Erythroblast (primary cell): ENCODE data around the gene PARP14.

ENCODE experiments used
- GATA1 ChIP-seq: IDR thresholded peaks from 2 replicates; pipeline ENCODE4 v1.6.1; 2011; ENCODE audit warnings: low read depth, mild to moderate bottlenecking, control low read depth, low read length, moderate library complexity
- POLR2A ChIP-seq: IDR thresholded peaks from 2 replicates; pipeline ENCODE4 v1.6.1; 2011; ENCODE audit warnings: mild to moderate bottlenecking, low read length

DNA sequence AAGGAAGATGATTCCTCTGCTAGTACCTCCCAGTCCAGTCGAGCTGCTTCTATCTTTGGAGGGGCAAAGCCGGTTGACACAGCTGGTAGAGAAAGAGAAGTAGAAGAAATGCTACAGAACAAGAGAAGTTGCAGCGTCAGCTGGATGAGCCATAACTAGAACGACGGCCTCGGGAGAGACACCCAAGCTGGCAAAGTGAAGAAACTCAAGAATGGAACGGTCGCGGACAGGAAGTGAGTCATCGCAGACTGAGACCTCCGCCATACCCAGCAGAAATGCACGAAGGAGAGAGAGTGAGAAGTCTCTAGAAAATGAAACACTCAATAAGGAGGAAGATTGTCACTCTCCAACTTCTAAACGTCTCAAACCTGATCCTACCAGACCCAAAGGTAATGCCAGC is 19.0 kb upstream of the PARP14 start:
- no peak for TF ChIP-seq POLR2A
- TF ChIP-seq GATA1: no peak
